H9 (cell line): ENCODE measurements around the gene FAM174C. TPM values are rescaled to one million over a fixed set of nuclear protein-coding genes. Genes with fewer than 3 reads are reported as not detected.

Experiments used
- DNase-seq: peaks from one replicate; pipeline ENCODE4 v3.0.0-alpha.2; 2017
- H2AFZ ChIP-seq: one replicate; pipeline ENCODE4 v1.6.1; 2013; ENCODE audit warnings: mild to moderate bottlenecking, low read length, control low read depth, moderate library complexity
- H2AK5ac ChIP-seq: 2 replicates; pipeline ENCODE4 v1.6.1; 2013; ENCODE audit warnings: low read length, control low read depth, mixed read lengths; ENCODE audit not compliant: insufficient read length
- H2BK120ac ChIP-seq: one replicate; pipeline ENCODE4 v1.6.1; 2013; ENCODE audit warnings: low read depth, mild to moderate bottlenecking, low read length, control low read depth, inconsistent platforms; ENCODE audit not compliant: poor library complexity, severe bottlenecking
- H2BK12ac ChIP-seq: 2 replicates; pipeline ENCODE4 v1.6.1; 2013; ENCODE audit warnings: low read length, control low read depth, mixed read lengths, low read depth; ENCODE audit not compliant: insufficient read length
- H2BK15ac ChIP-seq: 2 replicates; pipeline ENCODE4 v1.6.1; 2013; ENCODE audit warnings: low read depth, low read length, control low read depth
- H2BK20ac ChIP-seq: one replicate; pipeline ENCODE4 v1.6.1; 2013; ENCODE audit warnings: low read depth, mild to moderate bottlenecking, low read length, control low read depth, inconsistent platforms; ENCODE audit not compliant: poor library complexity, severe bottlenecking
- H2BK5ac ChIP-seq: 2 replicates; pipeline ENCODE4 v1.6.1; 2013; ENCODE audit warnings: low read length, control low read depth, mixed read lengths; ENCODE audit not compliant: insufficient read length
- H3K14ac ChIP-seq: 2 replicates; pipeline ENCODE4 v1.6.1; 2013; ENCODE audit warnings: low read length, control low read depth; ENCODE audit not compliant: insufficient read depth
- H3K18ac ChIP-seq: 2 replicates; pipeline ENCODE4 v1.6.1; 2013; ENCODE audit warnings: low read depth, mild to moderate bottlenecking, mixed read lengths, low read length, control low read depth; ENCODE audit not compliant: insufficient read length
- H3K23ac ChIP-seq: 2 replicates; pipeline ENCODE4 v1.6.1; 2013; ENCODE audit warnings: low read length, control low read depth, mixed read lengths, low read depth; ENCODE audit not compliant: insufficient read length
- H3K23me2 ChIP-seq: 2 replicates; pipeline ENCODE4 v1.6.1; 2013; ENCODE audit warnings: low read depth, mild to moderate bottlenecking, mixed read lengths, low read length, control low read depth; ENCODE audit not compliant: insufficient read length, poor library complexity, severe bottlenecking
- H3K27ac ChIP-seq: 2 replicates; pipeline ENCODE4 v1.5.1; 2013; ENCODE audit warnings: low read length, control low read depth, mixed read lengths, low read depth; ENCODE audit not compliant: insufficient read length
- H3K27me3 ChIP-seq: 2 replicates; pipeline ENCODE4 v1.6.1; 2013; ENCODE audit warnings: low read length, control low read depth, inconsistent platforms; ENCODE audit not compliant: insufficient read depth
- H3K4ac ChIP-seq: 2 replicates; pipeline ENCODE4 v1.6.1; 2013; ENCODE audit warnings: low read depth, mild to moderate bottlenecking, control low read depth, inconsistent platforms, low read length, moderate library complexity
- H3K4me1 ChIP-seq: 2 replicates; pipeline ENCODE4 v1.6.1; 2013; ENCODE audit warnings: low read length, control low read depth, inconsistent platforms; ENCODE audit not compliant: insufficient read depth
- H3K4me2 ChIP-seq: 2 replicates; pipeline ENCODE4 v1.6.1; 2013; ENCODE audit warnings: low read length, control low read depth, mixed read lengths; ENCODE audit not compliant: insufficient read length, insufficient read depth
- H3K56ac ChIP-seq: 2 replicates; pipeline ENCODE4 v1.6.1; 2013; ENCODE audit warnings: low read depth, mild to moderate bottlenecking, mixed read lengths, low read length, control low read depth; ENCODE audit not compliant: insufficient read length
- H3K79me1 ChIP-seq: 2 replicates; pipeline ENCODE4 v1.6.1; 2013; ENCODE audit warnings: low read depth, mild to moderate bottlenecking, moderate library complexity, low read length, control low read depth, inconsistent platforms; ENCODE audit not compliant: insufficient read depth, poor library complexity, severe bottlenecking
- H3K79me2 ChIP-seq: 2 replicates; pipeline ENCODE4 v1.6.1; 2013; ENCODE audit warnings: low read length, control low read depth, inconsistent platforms; ENCODE audit not compliant: insufficient read depth
- H3K9ac ChIP-seq: 2 replicates; pipeline ENCODE4 v1.6.1; 2013; ENCODE audit warnings: low read length, control low read depth, mixed read lengths; ENCODE audit not compliant: insufficient read length; ENCODE audit errors: extremely low read depth
- H3K9me3 ChIP-seq: one replicate; pipeline ENCODE4 v1.6.1; 2013; ENCODE audit warnings: low read depth, low read length, inconsistent platforms; ENCODE audit not compliant: control insufficient read depth
- H3T11ph ChIP-seq: one replicate; pipeline ENCODE4 v1.6.1; 2013; ENCODE audit warnings: mild to moderate bottlenecking, low read length, control low read depth, inconsistent platforms
- H4K20me1 ChIP-seq: one replicate; pipeline ENCODE4 v1.6.1; 2013; ENCODE audit not compliant: control insufficient read depth, insufficient read length, insufficient read depth
- H4K5ac ChIP-seq: 2 replicates; pipeline ENCODE4 v1.6.1; 2013; ENCODE audit warnings: low read depth, mild to moderate bottlenecking, mixed read lengths, low read length, control low read depth; ENCODE audit not compliant: insufficient read length
- H4K8ac ChIP-seq: replicated peaks from 2 replicates; pipeline ENCODE4 v1.6.1; 2013; ENCODE audit warnings: low read length, control low read depth, mixed read lengths, low read depth; ENCODE audit not compliant: insufficient read length
- H4K91ac ChIP-seq: 2 replicates; pipeline ENCODE4 v1.6.1; 2013; ENCODE audit warnings: low read depth, mild to moderate bottlenecking, moderate library complexity, mixed read lengths, low read length, control low read depth; ENCODE audit not compliant: insufficient read length
- H3K27ac Mint-ChIP-seq, 3 experiments: 2 replicates in 2 of 3; 3 replicates in 1 of 3; pipeline ENCODE4 v1.8.0; 2020 to 2021; ENCODE audit warnings: mixed read lengths in 3 of 3, mild to moderate bottlenecking in 1 of 3, moderate library complexity in 1 of 3
- H3K27me3 Mint-ChIP-seq: 2 replicates; pipeline ENCODE4 v1.8.0; 2021; ENCODE audit warnings: low read depth, mild to moderate bottlenecking, moderate library complexity, mixed read lengths
- H3K36me3 Mint-ChIP-seq, 3 experiments: 2 replicates in 2 of 3; 3 replicates in 1 of 3; pipeline ENCODE4 v1.8.0; 2020 to 2021; ENCODE audit warnings: low read depth in 3 of 3, mixed read lengths in 3 of 3; ENCODE audit not compliant: insufficient read depth in 1 of 3
- H3K4me1 Mint-ChIP-seq, 2 experiments: 2 replicates each; pipeline ENCODE4 v1.8.0; 2020; ENCODE audit warnings: mixed read lengths in 2 of 2
- H3K4me3 Mint-ChIP-seq, 2 experiments: 2 replicates in 1 of 2; 3 replicates in 1 of 2; pipeline ENCODE4 v1.8.0; 2020 to 2021; ENCODE audit warnings: mild to moderate bottlenecking in 2 of 2, mixed read lengths in 2 of 2, moderate library complexity in 1 of 2
- H3K9me3 Mint-ChIP-seq, 2 experiments: 2 replicates in 1 of 2; 3 replicates in 1 of 2; pipeline ENCODE4 v1.8.0; 2020; ENCODE audit warnings: mild to moderate bottlenecking in 2 of 2, mixed read lengths in 2 of 2, moderate library complexity in 1 of 2
- WGBS: extraction: QIAGEN DNeasy Blood & Tissue Kit; methylation state at CpG from one replicate; pipeline ENCODE4 v1.1.7; 2013; ENCODE audit warnings: missing lambda C conversion rate, low lambda C conversion rate, mixed read lengths; ENCODE audit not compliant: insufficient read length; ENCODE audit errors: extremely low coverage; 5-methylcytosine and 5-hydroxymethylcytosine counted together
- total RNA-seq: library from RNA; stranded (reverse); gene quantifications from 2 replicates; pipeline ENCODE4 v1.2.1, GENCODE V29; 2021
- TF ChIP-seq, protein P1 (sequence below): fragments of 200-600 bp; sonication (generic); conservative IDR thresholded peaks from 3 replicates; pipeline ENCODE4 v1.8.0; 2021; ENCODE audit warnings: antibody characterized with exemption, mild to moderate bottlenecking

FAM174C gene
- total RNA-seq, 1 experiment from 2014 or later, result 63.0 TPM

DNA sequence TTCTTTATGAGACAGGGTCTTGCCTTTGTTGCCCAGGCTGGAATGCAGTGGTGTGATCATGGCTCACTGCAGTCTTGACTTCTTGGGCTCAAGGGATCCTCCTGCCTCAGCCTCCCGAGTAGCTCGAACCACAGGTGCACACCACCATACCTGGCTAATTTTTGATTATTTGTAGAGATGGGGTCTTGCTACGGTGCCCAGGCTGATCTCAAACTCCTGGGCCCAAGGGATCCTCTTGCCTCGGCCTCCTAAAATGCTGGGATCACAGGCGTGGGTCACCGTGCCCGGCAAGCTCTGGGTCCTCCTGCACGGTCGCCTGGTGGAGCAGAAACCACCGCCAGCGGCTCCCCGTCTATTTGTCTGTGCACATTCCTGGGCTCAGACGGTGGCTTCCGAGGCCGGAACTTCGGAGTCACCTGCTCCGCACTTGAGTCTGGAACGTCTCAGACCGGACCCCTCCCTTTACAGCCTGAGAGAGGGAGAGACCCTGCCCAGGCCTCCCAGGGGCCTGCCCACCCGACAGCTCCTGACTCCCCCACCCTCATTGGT lies 32.5 kb downstream of the FAM174C start:
- no peaks in the 10 kb centered on the region for H3K79me2 ChIP-seq
- no peak overlapping the region for H4K5ac ChIP-seq
- no peak overlapping the region for H4K8ac ChIP-seq
- H2BK12ac ChIP-seq, result no peak overlapping the region
- H3K36me3 Mint-ChIP-seq, result no peaks in the 10 kb centered on the region
- H3K9ac ChIP-seq, result no peak overlapping the region
- TF ChIP-seq, protein P1, sequence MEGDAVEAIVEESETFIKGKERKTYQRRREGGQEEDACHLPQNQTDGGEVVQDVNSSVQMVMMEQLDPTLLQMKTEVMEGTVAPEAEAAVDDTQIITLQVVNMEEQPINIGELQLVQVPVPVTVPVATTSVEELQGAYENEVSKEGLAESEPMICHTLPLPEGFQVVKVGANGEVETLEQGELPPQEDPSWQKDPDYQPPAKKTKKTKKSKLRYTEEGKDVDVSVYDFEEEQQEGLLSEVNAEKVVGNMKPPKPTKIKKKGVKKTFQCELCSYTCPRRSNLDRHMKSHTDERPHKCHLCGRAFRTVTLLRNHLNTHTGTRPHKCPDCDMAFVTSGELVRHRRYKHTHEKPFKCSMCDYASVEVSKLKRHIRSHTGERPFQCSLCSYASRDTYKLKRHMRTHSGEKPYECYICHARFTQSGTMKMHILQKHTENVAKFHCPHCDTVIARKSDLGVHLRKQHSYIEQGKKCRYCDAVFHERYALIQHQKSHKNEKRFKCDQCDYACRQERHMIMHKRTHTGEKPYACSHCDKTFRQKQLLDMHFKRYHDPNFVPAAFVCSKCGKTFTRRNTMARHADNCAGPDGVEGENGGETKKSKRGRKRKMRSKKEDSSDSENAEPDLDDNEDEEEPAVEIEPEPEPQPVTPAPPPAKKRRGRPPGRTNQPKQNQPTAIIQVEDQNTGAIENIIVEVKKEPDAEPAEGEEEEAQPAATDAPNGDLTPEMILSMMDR, result no peak
- no peak overlapping the region for H4K91ac ChIP-seq
- H3K18ac ChIP-seq, result no peak overlapping the region
- H3K23me2 ChIP-seq, result no peaks in the 10 kb centered on the region
- H3T11ph ChIP-seq, result no peak overlapping the region
- H3K27ac ChIP-seq, result no peak overlapping the region
- H2BK5ac ChIP-seq, result no peak overlapping the region
- H3K9me3 Mint-ChIP-seq, result no peaks in the 10 kb centered on the region; a peak in 1 of 5 replicates
- no peak for DNase-seq
- no peaks in the 10 kb centered on the region for H3K4me1 ChIP-seq
- no peak overlapping the region for H3K56ac ChIP-seq
- H3K27me3 ChIP-seq, result no peaks in the 10 kb centered on the region
- H4K20me1 ChIP-seq, result no peaks in the 10 kb centered on the region
- H3K27me3 Mint-ChIP-seq, result no peaks in the 10 kb centered on the region
- no peak overlapping the region for H3K14ac ChIP-seq
- no peak overlapping the region for H3K23ac ChIP-seq
- H3K4me1 Mint-ChIP-seq, result peaks cover 0 to 16% of the 10 kb centered on the region in 2 experiments; a peak in 3 of 4 replicates
- no peak overlapping the region for H2AFZ ChIP-seq
- no peak overlapping the region for H3K4ac ChIP-seq
- no peak overlapping the region for H3K4me3 Mint-ChIP-seq
- no peaks in the 10 kb centered on the region for H3K79me1 ChIP-seq
- no peak overlapping the region for H3K27ac Mint-ChIP-seq
- H2BK120ac ChIP-seq, result no peak overlapping the region
- no peaks in the 10 kb centered on the region for H3K9me3 ChIP-seq
- no peak overlapping the region for H3K4me2 ChIP-seq
- H2BK15ac ChIP-seq, result no peak overlapping the region
- WGBS, result no CpG with 5 or more reads among the region's 20 CpGs
- no peak overlapping the region for H2BK20ac ChIP-seq
- H2AK5ac ChIP-seq, result no peak overlapping the region
